Activated naive CD4-positive, alpha-beta T cell treated with Interleukin-2 at 50 U/mL for 16 hours (primary cell): Measurements from ENCODE around the gene HOXC13.

Source experiments
- DNase-seq: peaks from one replicate; pipeline ENCODE4 v3.0.0-alpha.2; 2020

HOXC13 gene

GRCh38 chr12:53971129-53971528 is 32.5 kb downstream of the HOXC13 start:
- DNase-seq, result no peak

GRCh38 chr12:53971686-53972085 is 33.1 kb downstream of the HOXC13 start:
- no peak for DNase-seq

- DNase-seq, result no peak
These were observed 33.6 kb downstream of the HOXC13 start for GRCh38 chr12:53972152-53972702.

GRCh38 chr12:53972722-53973235 is 34.1 kb downstream of the HOXC13 start, which contains the start of gene HOXC11:
HOXC11 (plus strand) TSS chr12:53973126; CDS start chr12:53973242, 116 bp downstream.
- no peak for DNase-seq

- DNase-seq, result no peak
These were observed 34.8 kb downstream of the HOXC13 start for GRCh38 chr12:53973236-53974042.

- DNase-seq, result peak; percentile 17
These were observed 35.7 kb downstream of the HOXC13 start, which contains the start of gene HOTAIR for GRCh38 chr12:53974084-53975063. HOTAIR (minus strand) TSS chr12:53974954.

- no peak for DNase-seq
These were observed 36.4 kb downstream of the HOXC13 start for GRCh38 chr12:53975064-53975471.

GRCh38 chr12:53975479-53976152 is 37.0 kb downstream of the HOXC13 start:
- no peak for DNase-seq

GRCh38 chr12:53976172-53976822 is 37.7 kb downstream of the HOXC13 start:
- DNase-seq, result no peak

- no peak for DNase-seq
These were observed 38.4 kb downstream of the HOXC13 start for GRCh38 chr12:53976823-53977595.

GRCh38 chr12:53977596-53978445 is 39.2 kb downstream of the HOXC13 start:
- DNase-seq, result no peak

- no peak for DNase-seq
These were observed 40.1 kb downstream of the HOXC13 start for GRCh38 chr12:53978477-53979356.

- no peak for DNase-seq
These were observed 41.6 kb downstream of the HOXC13 start for GRCh38 chr12:53980104-53980801.

- DNase-seq, result no peak
These were observed 42.3 kb downstream of the HOXC13 start for GRCh38 chr12:53980802-53981496.

- no peak for DNase-seq
These were observed 43.3 kb downstream of the HOXC13 start for GRCh38 chr12:53981634-53982565.
